Fibroblast of lung (primary cell): ENCODE measurements around the gene HBG1. TPM values are rescaled to one million over a fixed set of nuclear protein-coding genes. Genes with fewer than 3 reads are reported as not detected.
A peak's percentile ranks its signal among the peaks of the same experiment; 100 is the strongest.

ENCODE experiments used
- DNase-seq, 2 donors: peaks; one replicate each; pipeline versions ENCODE4 v3.0.0 to v3.0.0-alpha.2; 2010; ENCODE audit warnings: low read depth in 2 of 2
- H2AFZ ChIP-seq: 2 replicates; pipeline ENCODE4 v1.5.1; 2012; ENCODE audit warnings: low read length, control low read depth, inconsistent platforms
- H3K27ac ChIP-seq: 2 replicates; pipeline ENCODE4 v1.5.1; 2011; ENCODE audit warnings: low read length, control low read depth; ENCODE audit not compliant: insufficient read depth
- H3K27me3 ChIP-seq: 2 replicates; pipeline ENCODE4 v1.5.1; 2011; ENCODE audit warnings: mild to moderate bottlenecking, low read length; ENCODE audit not compliant: control insufficient read depth, insufficient read depth
- H3K36me3 ChIP-seq: 2 replicates; pipeline ENCODE4 v1.5.1; 2011; ENCODE audit warnings: low read length; ENCODE audit not compliant: control insufficient read depth, insufficient read depth
- H3K4me1 ChIP-seq: 2 replicates; pipeline ENCODE4 v1.5.1; 2011; ENCODE audit warnings: low read length; ENCODE audit not compliant: control insufficient read depth, insufficient read depth; ENCODE audit errors: extremely low read depth
- H3K4me2 ChIP-seq: 2 replicates; pipeline ENCODE4 v1.5.1; 2011; ENCODE audit warnings: low read length, control low read depth; ENCODE audit not compliant: insufficient read depth; ENCODE audit errors: extremely low read depth
- H3K4me3 ChIP-seq, 4 experiments: fragments of 200-600 bp in 1 of 4; sonication (generic) in 1 of 4; replicated peaks in 1 of 4; 2 replicates each; pipeline ENCODE4 v1.5.1; 2011 to 2016; ENCODE audit warnings: low read length in 4 of 4, low read depth in 3 of 4, mild to moderate bottlenecking in 3 of 4, control low read depth in 2 of 4, inconsistent platforms in 1 of 4, mixed read lengths in 1 of 4; ENCODE audit not compliant: insufficient read depth in 1 of 4; ENCODE audit errors: control extremely low read depth in 1 of 4
- H3K79me2 ChIP-seq: 2 replicates; pipeline ENCODE4 v1.5.1; 2012; ENCODE audit warnings: mild to moderate bottlenecking, low read length, inconsistent platforms; ENCODE audit not compliant: control insufficient read depth, insufficient read depth
- H3K9ac ChIP-seq: 2 replicates; pipeline ENCODE4 v1.5.1; 2011; ENCODE audit warnings: mild to moderate bottlenecking, low read length, control low read depth; ENCODE audit not compliant: insufficient read depth
- H3K9me3 ChIP-seq: 2 replicates; pipeline ENCODE4 v1.5.1; 2012; ENCODE audit warnings: low read depth, low read length; ENCODE audit not compliant: control insufficient read depth, insufficient read depth
- H4K20me1 ChIP-seq: 2 replicates; pipeline ENCODE4 v1.5.1; 2011; ENCODE audit warnings: low read length; ENCODE audit not compliant: control insufficient read depth, insufficient read depth; ENCODE audit errors: extremely low read depth
- CTCF ChIP-seq, 2 donors: IDR thresholded peaks in 1 of 2; conservative IDR thresholded peaks in 1 of 2; 1 replicate in 1 of 2; 2 replicates in 1 of 2; pipeline ENCODE4 v1.5.1; 2011 to 2012; ENCODE audit warnings: low read length in 2 of 2, control low read depth in 1 of 2, inconsistent platforms in 1 of 2, low read depth in 1 of 2, mild to moderate bottlenecking in 1 of 2
- EZH2 ChIP-seq: IDR thresholded peaks from 2 replicates; pipeline ENCODE4 v1.5.1; 2012; ENCODE audit warnings: low read length, control low read depth, mild to moderate bottlenecking; ENCODE audit errors: missing control alignments
- polyA plus RNA-seq, 2 donors: library from polyadenylated mRNA; depleted of rRNA in 1 of 2; stranded (reverse) in 1 of 2; unstranded in 1 of 2; fragments of >200 nt; gene quantifications; 2 replicates each; pipeline ENCODE4 v1.2.1, GENCODE V29; 2011 to 2012; ENCODE audit warnings: missing spikeins in 1 of 2
- total RNA-seq: library from RNA; depleted of rRNA; stranded (reverse); fragments of >200 nt; gene quantifications from 2 replicates; pipeline ENCODE4 v1.2.1, GENCODE V29; 2014

HBG1 gene
- total and polyA plus RNA-seq, 2 donors (not counting 1 experiment from before 2014, with no cell fraction given): 0.41 TPM; not detected in 1

DNA sequence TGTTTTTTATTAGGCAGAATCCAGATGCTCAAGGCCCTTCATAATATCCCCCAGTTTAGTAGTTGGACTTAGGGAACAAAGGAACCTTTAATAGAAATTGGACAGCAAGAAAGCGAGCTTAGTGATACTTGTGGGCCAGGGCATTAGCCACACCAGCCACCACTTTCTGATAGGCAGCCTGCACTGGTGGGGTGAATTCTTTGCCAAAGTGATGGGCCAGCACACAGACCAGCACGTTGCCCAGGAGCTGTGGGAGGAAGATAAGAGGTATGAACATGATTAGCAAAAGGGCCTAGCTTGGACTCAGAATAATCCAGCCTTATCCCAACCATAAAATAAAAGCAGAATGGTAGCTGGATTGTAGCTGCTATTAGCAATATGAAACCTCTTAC, 24.2 kb downstream of the HBG1 start:
- Histone ChIP-seq H3K4me2 (no peak overlapping the region), H3K9ac (no peak overlapping the region), H3K36me3 (no peaks in the 10 kb centered on the region), H3K79me2 (no peaks in the 10 kb centered on the region), H3K9me3 (no peaks in the 10 kb centered on the region), H4K20me1 (no peaks in the 10 kb centered on the region), H3K27me3 (no peaks in the 10 kb centered on the region), H3K27ac (no peak overlapping the region), H3K4me1 (no peaks in the 10 kb centered on the region), H3K4me3 (no peak overlapping the region), H2AFZ (no peak overlapping the region)
- TF ChIP-seq EZH2: no peak
- TF ChIP-seq CTCF (conservative IDR thresholded peaks at IDR 0.05 in 1 of 2, IDR thresholded peaks at IDR 0.05 in 1 of 2; ENCODE audit: low read depth in 1 of 2, low read length in 2 of 2): no peak
- no peak for DNase-seq

DNA sequence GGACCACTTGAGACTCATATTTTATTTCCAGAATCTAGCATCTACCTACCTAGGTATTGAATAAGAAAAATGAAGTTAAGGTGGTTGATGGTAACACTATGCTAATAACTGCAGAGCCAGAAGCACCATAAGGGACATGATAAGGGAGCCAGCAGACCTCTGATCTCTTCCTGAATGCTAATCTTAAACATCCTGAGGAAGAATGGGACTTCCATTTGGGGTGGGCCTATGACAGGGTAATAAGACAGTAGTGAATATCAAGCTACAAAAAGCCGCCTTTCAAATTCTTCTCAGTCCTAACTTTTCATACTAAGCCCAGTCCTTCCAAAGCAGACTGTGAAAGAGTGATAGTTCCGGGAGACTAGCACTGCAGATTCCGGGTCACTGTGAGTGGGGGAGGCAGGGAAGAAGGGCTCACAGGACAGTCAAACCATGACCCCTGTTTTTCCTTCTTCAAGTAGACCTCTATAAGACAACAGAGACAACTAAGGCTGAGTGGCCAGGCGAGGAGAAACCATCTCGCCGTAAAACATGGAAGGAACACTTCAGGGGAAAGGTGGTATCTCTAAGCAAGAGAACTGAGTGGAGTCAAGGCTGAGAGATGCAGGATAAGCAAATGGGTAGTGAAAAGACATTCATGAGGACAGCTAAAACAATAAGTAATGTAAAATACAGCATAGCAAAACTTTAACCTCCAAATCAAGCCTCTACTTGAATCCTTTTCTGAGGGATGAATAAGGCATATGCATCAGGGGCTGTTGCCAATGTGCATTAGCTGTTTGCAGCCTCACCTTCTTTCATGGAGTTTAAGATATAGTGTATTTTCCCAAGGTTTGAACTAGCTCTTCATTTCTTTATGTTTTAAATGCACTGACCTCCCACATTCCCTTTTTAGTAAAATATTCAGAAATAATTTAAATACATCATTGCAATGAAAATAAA, 24.8 kb downstream of the HBG1 start:
- DNase-seq: no peak
- TF ChIP-seq EZH2 (no peak), CTCF (conservative IDR thresholded peaks at IDR 0.05 in 1 of 2, IDR thresholded peaks at IDR 0.05 in 1 of 2; ENCODE audit: low read depth in 1 of 2, low read length in 2 of 2) (no peak)

GRCh38 chr11:5223686-5224085, 26.0 kb downstream of the HBG1 start:
- Histone ChIP-seq H3K79me2 (no peaks in the 10 kb centered on the region), H4K20me1 (no peaks in the 10 kb centered on the region), H3K4me1 (no peaks in the 10 kb centered on the region), H2AFZ (no peak overlapping the region), H3K9ac (no peak overlapping the region), H3K4me3 (no peak overlapping the region), H3K4me2 (no peak overlapping the region), H3K27me3 (no peaks in the 10 kb centered on the region), H3K36me3 (no peaks in the 10 kb centered on the region), H3K9me3 (no peaks in the 10 kb centered on the region), H3K27ac (no peak overlapping the region)
- no peak for TF ChIP-seq CTCF (conservative IDR thresholded peaks at IDR 0.05 in 1 of 2, IDR thresholded peaks at IDR 0.05 in 1 of 2; ENCODE audit: low read depth in 1 of 2, low read length in 2 of 2)
- no peak for TF ChIP-seq EZH2
- no peak for DNase-seq

More for the DNA sequence above, 24.8 kb downstream of the HBG1 start:
- H3K4me1 ChIP-seq: no peaks in the 10 kb centered on the region
- no peaks in the 10 kb centered on the region for H3K9me3 ChIP-seq
- no peak overlapping the region for H3K9ac ChIP-seq
- H3K27ac ChIP-seq: no peak overlapping the region
- no peaks in the 10 kb centered on the region for H3K27me3 ChIP-seq
- H2AFZ ChIP-seq: peak overlapping the region; percentile 17
- no peaks in the 10 kb centered on the region for H3K79me2 ChIP-seq
- H3K36me3 ChIP-seq: no peaks in the 10 kb centered on the region
- no peaks in the 10 kb centered on the region for H4K20me1 ChIP-seq
- no peak overlapping the region for H3K4me3 ChIP-seq
- H3K4me2 ChIP-seq: no peak overlapping the region
